GM18526 (cell line): Measurements from ENCODE around the gene HOXB9.

Experiments used
- POLR2A ChIP-seq: IDR thresholded peaks from 3 replicates; pipeline ENCODE4 v1.6.1; 2011; ENCODE audit not compliant: insufficient read length; ENCODE audit errors: extremely low read depth

The HOXB9 gene

GRCh38 chr17:48599354-48599753 is 26.8 kb downstream of the HOXB9 start:
- TF ChIP-seq POLR2A: no peak

- no peak for TF ChIP-seq POLR2A
Measured at GRCh38 chr17:48598736-48599135, 27.4 kb downstream of the HOXB9 start.

- TF ChIP-seq POLR2A: no peak
Measured at GRCh38 chr17:48597778-48598631, 28.2 kb downstream of the HOXB9 start.

- no peak for TF ChIP-seq POLR2A
Measured at GRCh38 chr17:48597528-48597777, 28.7 kb downstream of the HOXB9 start.

GRCh38 chr17:48596735-48597527 is 29.2 kb downstream of the HOXB9 start:
- no peak for TF ChIP-seq POLR2A

GRCh38 chr17:48596000-48596734 is 30.0 kb downstream of the HOXB9 start:
- TF ChIP-seq POLR2A: no peak

GRCh38 chr17:48595278-48595999 is 30.7 kb downstream of the HOXB9 start:
- TF ChIP-seq POLR2A: no peak

GRCh38 chr17:48594538-48595277 is 31.4 kb downstream of the HOXB9 start:
- no peak for TF ChIP-seq POLR2A

GRCh38 chr17:48593840-48594537 is 32.2 kb downstream of the HOXB9 start:
- TF ChIP-seq POLR2A: no peak

- no peak for TF ChIP-seq POLR2A
Measured at GRCh38 chr17:48593126-48593829, 32.9 kb downstream of the HOXB9 start, which contains the start of gene HOXB5. Gene HOXB5 (minus strand): TSS chr17:48593779. CDS start chr17:48593682, 97 bp downstream.

- no peak for TF ChIP-seq POLR2A
Measured at GRCh38 chr17:48592577-48592976, 33.6 kb downstream of the HOXB9 start.

GRCh38 chr17:48592057-48592514 is 34.1 kb downstream of the HOXB9 start:
- TF ChIP-seq POLR2A: no peak
